GM12801 (cell line): ENCODE results near the gene LMBR1.

Experiments used
- CTCF ChIP-seq: IDR thresholded peaks from one replicate; pipeline ENCODE4 v1.5.1; 2011; ENCODE audit warnings: control low read depth; ENCODE audit not compliant: insufficient read length; ENCODE audit errors: extremely low read depth

Gene LMBR1

GRCh38 chr7:156676263-156676662 is 216.7 kb downstream of the LMBR1 start:
- TF ChIP-seq CTCF = no peak

- no peak for TF ChIP-seq CTCF
These were observed 217.3 kb downstream of the LMBR1 start for GRCh38 chr7:156675721-156676120.

- no peak for TF ChIP-seq CTCF
These were observed 219.1 kb downstream of the LMBR1 start for GRCh38 chr7:156673902-156674301.

GRCh38 chr7:156673454-156673853 is 219.5 kb downstream of the LMBR1 start:
- TF ChIP-seq CTCF = no peak

- no peak for TF ChIP-seq CTCF
These were observed 223.8 kb downstream of the LMBR1 start for GRCh38 chr7:156669035-156669828.

- no peak for TF ChIP-seq CTCF
These were observed 224.7 kb downstream of the LMBR1 start for GRCh38 chr7:156668130-156668741.

- no peak for TF ChIP-seq CTCF
These were observed 225.9 kb downstream of the LMBR1 start for GRCh38 chr7:156667110-156667426.
